Ecto neural progenitor cell (in vitro differentiated cells): Measurements from ENCODE around the gene SPTBN4.
"Not testable (repeated sequence)": the region's sequence is repeated elsewhere in the genome, so short reads cannot be mapped to it uniquely, and the experiment has no call there.

Source experiments
- DNase-seq: peaks from one replicate; pipeline ENCODE4 v3.0.0-alpha.2; 2018; ENCODE audit warnings: low spot score

The SPTBN4 gene

GRCh38 chr19:40441719-40442253 is 25.0 kb upstream of the SPTBN4 start:
- no peak for DNase-seq

GRCh38 chr19:40442328-40443130 is 24.3 kb upstream of the SPTBN4 start:
- no peak for DNase-seq

GRCh38 chr19:40443131-40443999 is 23.4 kb upstream of the SPTBN4 start:
- peak; percentile 99 for DNase-seq

GRCh38 chr19:40444000-40444824 is 22.6 kb upstream of the SPTBN4 start, which contains the start of gene SERTAD3:
Gene SERTAD3 (minus strand): TSS chr19:40444335. CDS start chr19:40442080, 2,255 bp downstream.
- DNase-seq: peak; percentile 99

DNA sequence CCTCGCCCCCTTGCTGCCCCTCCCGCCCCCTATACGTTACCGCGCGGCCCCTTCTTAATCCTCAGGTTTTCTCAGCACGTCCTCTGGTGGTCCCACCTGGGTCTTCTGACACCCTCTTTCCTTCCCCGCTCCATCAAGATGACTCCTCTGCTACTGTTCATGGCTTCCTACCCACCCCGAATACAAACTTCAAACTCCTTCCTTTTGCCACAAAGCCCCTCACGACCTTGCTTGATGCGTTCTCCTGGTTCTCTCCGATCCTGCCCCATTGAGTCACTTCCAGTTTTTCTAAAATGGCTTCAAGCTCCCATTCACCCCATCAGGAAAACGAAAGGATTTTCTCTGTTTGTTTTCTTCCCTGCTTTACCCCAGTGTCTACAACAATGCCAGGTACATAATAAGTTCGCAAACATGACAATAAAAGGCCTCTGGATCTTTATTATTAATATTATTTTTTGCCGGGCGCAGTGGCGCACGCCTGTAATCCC is 21.9 kb upstream of the SPTBN4 start:
- no peak for DNase-seq

GRCh38 chr19:40445780-40446262 is 21.0 kb upstream of the SPTBN4 start:
- DNase-seq: peak; percentile 72

DNA sequence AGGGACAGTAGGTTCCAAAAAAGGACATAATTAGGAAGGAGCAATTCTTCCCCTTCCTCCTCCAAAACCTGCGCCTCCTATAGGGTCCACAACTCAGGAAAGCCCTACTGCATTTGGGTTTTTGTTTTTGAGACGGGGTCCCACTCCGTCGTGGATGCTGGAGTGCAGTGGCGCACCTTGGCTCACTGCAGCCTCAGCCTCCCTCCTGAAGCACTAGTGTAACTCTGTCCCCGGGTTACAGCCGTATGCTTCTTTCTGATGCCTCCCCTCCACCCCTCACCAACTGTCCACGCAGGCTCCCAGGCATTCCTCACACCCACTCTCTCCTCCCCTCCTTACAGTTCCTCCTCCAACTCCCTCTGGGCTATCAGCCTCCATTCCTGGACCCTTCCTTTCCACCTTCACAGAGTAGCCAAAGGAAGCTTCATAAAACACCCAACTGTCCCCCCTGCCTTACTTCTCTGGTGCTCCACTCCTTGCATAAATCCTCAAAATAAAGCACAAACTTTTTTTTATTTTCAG is 20.5 kb upstream of the SPTBN4 start:
- DNase-seq: no peak

DNA sequence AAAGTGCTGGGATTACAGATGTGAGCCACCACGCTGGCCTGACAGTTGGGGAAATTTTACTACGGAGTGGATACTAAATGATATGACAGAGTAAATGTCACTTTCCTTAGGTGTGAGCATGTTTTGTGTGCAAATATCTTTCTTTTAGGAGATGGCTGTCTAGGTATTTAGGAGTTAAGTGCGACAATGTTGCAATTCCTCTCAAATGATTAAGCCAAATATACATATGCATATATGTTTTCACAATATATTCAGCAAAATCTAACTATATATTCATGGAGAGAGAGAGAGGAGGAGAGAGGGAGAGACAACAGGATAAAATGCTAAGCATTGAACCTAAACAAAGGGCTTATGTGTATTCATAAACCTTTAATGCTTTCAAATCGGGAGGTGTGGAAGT is 17.3 kb upstream of the SPTBN4 start:
- no peak for DNase-seq

GRCh38 chr19:40450664-40451063 is 16.1 kb upstream of the SPTBN4 start:
- no peak for DNase-seq

GRCh38 chr19:40452016-40452415 is 14.8 kb upstream of the SPTBN4 start:
- DNase-seq: no peak

DNA sequence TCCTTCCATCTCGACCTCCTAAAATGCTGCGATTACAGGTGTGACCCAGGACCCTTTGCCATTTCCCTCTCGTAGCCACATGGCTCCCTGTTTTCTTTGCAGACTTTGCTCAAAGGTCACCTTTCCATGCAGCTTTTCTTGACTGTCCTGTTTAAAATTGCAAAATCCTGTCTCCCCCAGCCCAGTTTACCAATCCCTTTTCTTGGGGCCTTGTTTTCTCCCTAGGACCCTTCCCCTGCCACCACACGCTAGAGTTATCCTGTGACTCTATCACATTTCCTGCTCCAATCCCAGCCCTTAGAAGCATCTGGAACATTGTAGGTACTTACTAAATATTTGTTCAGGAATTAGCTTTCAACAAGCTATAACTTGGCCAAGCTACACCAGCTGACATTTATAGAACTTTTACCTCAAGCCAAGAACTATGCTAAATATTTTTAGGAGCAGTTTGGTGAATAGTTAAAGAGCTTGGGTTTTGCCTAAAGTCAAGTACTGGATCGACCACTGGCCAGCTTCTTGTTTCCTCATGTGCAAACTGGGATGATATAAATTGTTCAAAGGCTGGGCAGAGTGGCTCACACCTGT is 13.6 kb upstream of the SPTBN4 start:
- DNase-seq: no peak

- not testable (repeated sequence) for DNase-seq
These were observed 12.9 kb upstream of the SPTBN4 start for GRCh38 chr19:40453943-40454342.

GRCh38 chr19:40457048-40457447 is 9.8 kb upstream of the SPTBN4 start:
- DNase-seq: no peak

DNA sequence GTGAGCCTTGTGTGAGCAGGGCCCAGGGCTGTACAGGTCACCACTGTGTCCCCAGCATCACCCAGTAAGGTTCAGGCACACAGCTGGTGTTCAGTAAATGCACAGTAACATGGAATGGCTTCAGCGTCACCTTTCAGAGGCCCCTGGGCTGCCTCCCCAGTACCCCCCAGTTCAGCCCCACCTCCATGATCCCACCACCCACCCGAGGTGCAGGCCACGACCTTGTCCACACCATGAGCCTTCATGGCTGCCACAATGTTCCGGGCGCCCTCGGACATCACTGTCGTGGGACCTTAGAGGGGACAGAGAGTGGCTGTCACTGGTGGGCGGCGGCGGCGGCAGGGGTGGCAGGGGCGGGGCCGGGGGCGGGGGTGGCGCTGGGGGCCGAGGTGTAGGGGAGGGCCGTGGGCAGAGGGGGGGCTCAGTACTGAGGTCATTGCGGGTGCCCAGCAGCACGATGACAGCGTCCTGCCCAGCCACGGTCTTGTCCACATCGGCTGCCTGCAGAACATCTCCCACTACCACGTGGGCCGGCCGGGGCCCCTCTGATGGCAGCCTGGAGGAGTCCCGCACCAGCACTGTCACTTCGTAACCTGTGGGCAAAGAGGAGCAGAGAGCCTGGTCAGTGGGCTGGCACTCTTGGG is 8.7 kb upstream of the SPTBN4 start:
- DNase-seq: no peak

GRCh38 chr19:40458597-40458974 is 8.2 kb upstream of the SPTBN4 start:
- DNase-seq: no peak

- no peak for DNase-seq
These were observed 6.6 kb upstream of the SPTBN4 start for GRCh38 chr19:40460185-40460584.

GRCh38 chr19:40461669-40462221 is 5.1 kb upstream of the SPTBN4 start:
- no peak for DNase-seq

DNA sequence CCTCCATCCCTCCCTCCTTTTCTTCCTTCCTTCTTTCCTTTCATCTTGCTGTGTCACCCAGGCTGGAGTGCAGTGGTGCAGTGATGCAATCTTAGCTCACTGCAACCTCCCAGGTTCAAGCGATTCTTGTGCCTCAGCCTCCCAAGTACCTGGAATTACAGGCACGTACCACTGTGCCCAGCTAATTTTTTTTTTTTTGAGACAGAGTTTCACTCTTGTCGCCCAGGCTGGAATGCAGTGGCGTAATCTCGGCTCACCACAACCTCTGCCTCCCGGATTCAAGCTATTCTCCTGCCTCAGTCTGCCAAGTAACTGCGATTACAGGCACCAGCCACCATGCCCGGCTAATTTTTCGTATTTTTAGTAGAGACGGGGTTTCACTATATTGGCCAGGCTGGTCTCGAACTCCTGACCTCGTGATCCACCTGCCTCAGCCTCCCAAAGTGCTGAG is 3.2 kb upstream of the SPTBN4 start:
- DNase-seq: not testable (repeated sequence)

DNA sequence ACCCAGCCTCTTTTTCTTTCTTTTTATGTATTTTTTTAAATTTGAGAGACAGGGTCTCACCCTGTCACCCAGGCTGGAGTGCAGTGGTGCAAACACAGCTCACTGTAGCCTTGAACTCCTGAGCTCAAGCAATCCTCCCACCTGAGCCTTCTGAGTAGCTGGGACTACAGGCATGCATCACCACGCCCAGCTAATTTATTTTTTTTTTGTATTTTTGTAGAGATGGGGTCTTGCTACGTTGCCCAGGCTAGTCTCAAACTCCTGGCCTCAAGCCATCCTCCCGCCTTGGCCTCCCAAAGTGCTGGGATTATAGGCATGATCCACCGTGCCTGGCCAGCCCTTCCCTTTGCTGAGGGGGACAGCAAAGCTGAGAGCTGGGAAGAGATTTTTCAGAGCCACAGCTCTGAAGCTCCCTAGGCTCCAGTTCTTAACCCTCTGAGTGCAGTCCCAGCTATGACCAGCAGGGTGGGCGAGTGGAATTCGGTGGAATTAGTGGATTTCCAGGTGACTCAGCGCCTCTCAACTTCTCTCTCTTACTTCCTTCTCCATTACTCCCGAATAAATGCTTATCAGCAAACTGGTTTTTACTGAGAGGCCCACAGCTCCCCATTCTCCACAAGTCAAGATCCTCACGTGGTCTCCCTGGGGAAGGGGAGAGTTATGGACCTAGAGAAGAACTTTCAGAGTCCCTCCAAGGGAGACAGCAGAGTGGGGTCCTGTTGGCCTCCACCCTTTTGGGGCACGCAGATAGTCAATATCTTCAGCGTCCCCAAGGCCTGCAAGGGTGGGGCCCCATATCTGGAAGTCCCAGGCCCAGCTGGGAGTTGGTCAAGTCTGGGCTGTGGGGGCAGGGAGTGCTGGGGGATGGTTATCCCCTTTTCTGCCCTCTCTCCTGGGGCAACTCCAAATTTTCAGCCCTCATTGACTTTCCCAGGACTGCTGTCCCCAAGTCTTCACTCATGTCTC is 2.5 kb upstream of the SPTBN4 start:
- DNase-seq: peak; percentile 87
